Gastrocnemius medialis (tissue), 4 donors: ENCODE data around the gene HMX2.

Source experiments
- POLR2A ChIP-seq, 2 donors: fragments of 450-650 bp; IDR thresholded peaks; one replicate each; pipeline ENCODE4 v1.6.1; 2017; ENCODE audit warnings: antibody characterized with exemption in 2 of 2, mild to moderate bottlenecking in 2 of 2, moderate library complexity in 2 of 2
- TF ChIP-seq, protein P1 (sequence below), 5 experiments: fragments of 450-650 bp in 3 of 5; fragments of 200-600 bp in 2 of 5; sonication (generic) in 2 of 5; IDR thresholded peaks in 4 of 5; conservative IDR thresholded peaks in 1 of 5; 1 replicate in 4 of 5; 2 replicates in 1 of 5; pipeline ENCODE4 v1.5.1; 2016 to 2019; ENCODE audit warnings: antibody characterized with exemption in 5 of 5, mild to moderate bottlenecking in 3 of 5, moderate library complexity in 3 of 5

DNA sequence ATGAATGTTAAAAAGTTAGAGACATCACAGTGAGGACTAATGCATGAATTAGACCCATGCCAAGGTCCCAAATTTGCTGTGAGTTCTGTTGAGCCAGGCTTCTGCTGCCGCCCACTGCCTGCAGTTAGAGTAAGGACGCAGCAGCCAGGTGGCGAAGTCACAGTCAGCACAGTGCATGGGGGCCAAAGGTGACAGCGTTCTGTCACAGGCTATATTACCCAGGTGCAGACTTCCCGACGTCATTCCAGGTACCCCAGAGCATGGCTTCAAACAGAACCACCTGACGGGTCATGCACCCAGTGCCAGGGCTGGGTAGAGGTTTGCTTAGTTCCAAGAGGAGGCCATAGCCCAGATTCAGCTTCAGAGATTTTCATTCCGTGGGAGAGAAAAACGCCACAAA is 46.1 kb upstream of the HMX2 start:
- TF ChIP-seq, protein P1, sequence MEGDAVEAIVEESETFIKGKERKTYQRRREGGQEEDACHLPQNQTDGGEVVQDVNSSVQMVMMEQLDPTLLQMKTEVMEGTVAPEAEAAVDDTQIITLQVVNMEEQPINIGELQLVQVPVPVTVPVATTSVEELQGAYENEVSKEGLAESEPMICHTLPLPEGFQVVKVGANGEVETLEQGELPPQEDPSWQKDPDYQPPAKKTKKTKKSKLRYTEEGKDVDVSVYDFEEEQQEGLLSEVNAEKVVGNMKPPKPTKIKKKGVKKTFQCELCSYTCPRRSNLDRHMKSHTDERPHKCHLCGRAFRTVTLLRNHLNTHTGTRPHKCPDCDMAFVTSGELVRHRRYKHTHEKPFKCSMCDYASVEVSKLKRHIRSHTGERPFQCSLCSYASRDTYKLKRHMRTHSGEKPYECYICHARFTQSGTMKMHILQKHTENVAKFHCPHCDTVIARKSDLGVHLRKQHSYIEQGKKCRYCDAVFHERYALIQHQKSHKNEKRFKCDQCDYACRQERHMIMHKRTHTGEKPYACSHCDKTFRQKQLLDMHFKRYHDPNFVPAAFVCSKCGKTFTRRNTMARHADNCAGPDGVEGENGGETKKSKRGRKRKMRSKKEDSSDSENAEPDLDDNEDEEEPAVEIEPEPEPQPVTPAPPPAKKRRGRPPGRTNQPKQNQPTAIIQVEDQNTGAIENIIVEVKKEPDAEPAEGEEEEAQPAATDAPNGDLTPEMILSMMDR (IDR thresholded peaks at IDR 0.05 in 4 of 5, conservative IDR thresholded peaks at IDR 0.05 in 1 of 5), result no peak
- no peak for TF ChIP-seq POLR2A (IDR thresholded peaks at IDR 0.05)
